GM10847 (cell line): Measurements from ENCODE around the gene TP63.

Source experiments
- POLR2A ChIP-seq: IDR thresholded peaks from 2 replicates; pipeline ENCODE4 v1.6.1; 2011; ENCODE audit not compliant: insufficient read length; ENCODE audit errors: extremely low read depth

The TP63 gene

GRCh38 chr3:189690237-189690636 lies 59.0 kb downstream of the TP63 start:
- TF ChIP-seq POLR2A = no peak

DNA sequence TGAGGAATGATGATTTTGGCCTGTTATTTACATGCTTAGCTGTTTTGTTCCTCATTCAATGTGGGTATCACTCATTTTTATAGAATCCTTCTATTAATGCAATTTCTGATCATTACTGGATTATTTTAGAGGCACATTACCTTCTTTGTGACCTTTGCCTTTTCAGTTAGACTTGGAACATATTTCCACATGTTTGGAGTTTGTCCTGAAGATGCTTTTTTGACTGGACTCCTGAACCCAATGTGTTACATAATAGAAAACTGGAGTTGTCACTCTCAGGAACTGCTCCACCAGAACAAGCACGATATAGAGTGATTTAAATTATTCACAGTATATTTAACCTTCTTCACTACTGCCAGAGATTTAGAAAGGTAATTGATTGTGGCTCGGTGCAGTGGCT lies 59.5 kb downstream of the TP63 start:
- TF ChIP-seq POLR2A = no peak

DNA sequence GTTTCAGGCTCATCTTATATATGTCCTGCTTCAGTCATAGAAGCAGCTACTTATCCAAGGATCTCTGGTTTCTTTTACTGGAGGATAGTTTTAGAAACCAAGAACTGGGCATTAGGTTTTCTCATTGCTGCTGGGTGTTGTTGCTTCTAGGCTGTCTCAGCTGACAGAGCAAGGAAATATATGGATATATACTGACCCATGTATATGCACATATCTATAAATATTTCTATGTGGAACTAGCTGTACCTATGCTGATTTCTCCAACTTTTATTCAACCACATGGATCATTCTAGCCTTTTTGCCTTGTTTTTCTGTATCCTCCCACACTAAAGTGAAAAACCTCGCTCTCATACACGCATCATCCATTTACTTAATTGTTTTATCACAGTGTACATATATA lies 64.2 kb downstream of the TP63 start:
- no peak for TF ChIP-seq POLR2A

- TF ChIP-seq POLR2A = no peak
Observed at GRCh38 chr3:189698811-189699210, 67.6 kb downstream of the TP63 start.

- TF ChIP-seq POLR2A = no peak
Observed at GRCh38 chr3:189699885-189700284, 68.7 kb downstream of the TP63 start.

GRCh38 chr3:189702066-189702646 lies 71.0 kb downstream of the TP63 start:
- no peak for TF ChIP-seq POLR2A

DNA sequence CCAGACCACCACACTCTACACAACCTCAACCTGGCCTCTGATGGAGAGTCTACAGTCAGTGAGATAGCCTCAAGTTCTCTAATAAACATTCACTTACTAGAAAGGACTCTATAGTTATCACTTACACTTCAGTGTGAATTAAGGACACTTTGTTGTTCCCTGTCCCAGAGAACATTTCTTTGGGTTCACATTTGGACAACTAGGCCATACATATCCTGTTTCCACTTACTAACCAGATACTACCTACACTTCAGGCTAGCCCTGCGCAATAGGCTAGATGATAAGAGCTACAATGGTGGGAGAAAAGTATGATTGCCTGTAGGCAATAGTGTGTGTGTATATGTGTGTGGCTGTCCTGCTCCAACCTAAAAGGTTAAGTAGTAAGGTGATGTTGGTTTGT lies 72.7 kb downstream of the TP63 start:
- no peak for TF ChIP-seq POLR2A

DNA sequence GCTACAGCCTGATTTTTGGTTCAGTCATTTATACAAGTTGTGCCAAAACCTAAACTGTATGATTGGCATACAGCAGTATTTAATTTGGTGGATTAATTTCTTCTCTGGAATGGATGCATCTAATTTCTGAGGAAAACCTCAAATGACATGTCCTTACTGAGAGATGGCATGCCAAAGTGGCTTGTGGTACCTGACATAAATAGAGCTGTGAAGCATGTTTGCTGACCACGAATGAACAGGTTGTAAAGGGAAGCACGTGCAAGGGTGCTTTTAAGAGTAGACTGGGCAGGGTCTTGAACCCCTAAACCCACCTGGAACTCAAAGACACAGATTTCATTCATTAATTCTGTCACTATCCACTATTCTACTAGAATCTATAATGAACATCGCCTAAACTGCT lies 77.2 kb downstream of the TP63 start:
- TF ChIP-seq POLR2A = no peak

DNA sequence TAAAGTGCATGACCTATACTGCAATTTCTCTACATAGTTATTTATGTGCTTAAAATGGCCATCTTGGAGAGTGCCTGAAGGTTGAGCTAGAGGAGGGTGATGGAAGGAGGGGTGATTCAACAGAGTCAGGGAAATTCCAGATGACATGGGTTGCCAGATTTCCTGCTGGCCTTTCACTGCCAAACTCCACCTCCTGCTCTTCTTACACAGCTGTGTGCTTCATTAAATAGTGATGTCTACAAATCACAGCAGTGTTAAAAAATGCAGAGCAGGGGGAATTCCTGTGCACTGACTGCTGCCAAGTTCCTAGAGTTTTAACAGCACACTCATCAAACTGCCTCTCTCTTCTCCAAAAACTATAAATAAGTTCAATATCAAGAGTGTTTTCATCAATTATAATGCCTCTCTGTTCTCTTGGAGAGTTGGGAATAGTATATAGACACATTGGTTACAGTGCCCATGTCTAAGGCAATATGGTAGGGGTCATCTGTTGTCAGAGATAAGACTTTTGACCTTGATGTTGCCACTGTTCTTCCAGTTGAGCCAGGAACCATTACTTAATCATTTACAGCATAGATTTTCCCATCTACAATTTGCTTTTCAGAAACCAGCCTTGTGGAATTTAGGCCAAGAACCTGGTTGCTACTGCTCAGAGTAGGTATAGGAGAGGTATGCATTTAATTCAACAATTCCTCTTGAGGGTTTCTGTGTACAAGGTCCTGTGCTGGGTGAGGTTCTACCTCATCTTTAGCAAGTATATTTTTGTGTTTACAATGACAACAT lies 79.6 kb downstream of the TP63 start:
- TF ChIP-seq POLR2A = no peak

DNA sequence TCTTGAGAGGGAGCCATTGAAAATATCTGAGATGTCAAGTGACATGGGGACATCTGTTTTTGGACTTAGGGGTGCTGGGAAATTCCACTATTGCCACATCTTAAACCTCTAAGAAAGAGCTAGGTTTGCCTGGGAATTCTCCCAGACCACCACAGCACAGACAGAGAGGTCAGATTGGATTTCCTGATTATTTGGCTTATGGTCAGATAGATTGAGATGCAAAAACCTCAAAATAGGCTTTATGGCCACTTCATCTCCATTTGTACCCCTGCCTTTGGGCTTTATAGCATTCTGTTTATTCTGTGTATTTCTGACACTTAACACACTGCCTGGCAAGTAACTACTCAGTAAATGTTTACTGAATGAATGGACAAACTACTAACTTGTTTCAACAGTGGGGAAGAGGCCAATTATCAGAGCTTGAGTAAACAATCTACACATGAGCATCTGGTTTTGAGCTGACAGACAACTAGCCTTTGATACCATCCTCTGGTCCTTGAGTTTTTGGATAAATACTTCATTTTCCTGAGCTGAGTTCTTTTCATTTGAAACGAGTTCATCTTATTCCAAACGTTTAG lies 81.8 kb downstream of the TP63 start:
- TF ChIP-seq POLR2A = no peak

DNA sequence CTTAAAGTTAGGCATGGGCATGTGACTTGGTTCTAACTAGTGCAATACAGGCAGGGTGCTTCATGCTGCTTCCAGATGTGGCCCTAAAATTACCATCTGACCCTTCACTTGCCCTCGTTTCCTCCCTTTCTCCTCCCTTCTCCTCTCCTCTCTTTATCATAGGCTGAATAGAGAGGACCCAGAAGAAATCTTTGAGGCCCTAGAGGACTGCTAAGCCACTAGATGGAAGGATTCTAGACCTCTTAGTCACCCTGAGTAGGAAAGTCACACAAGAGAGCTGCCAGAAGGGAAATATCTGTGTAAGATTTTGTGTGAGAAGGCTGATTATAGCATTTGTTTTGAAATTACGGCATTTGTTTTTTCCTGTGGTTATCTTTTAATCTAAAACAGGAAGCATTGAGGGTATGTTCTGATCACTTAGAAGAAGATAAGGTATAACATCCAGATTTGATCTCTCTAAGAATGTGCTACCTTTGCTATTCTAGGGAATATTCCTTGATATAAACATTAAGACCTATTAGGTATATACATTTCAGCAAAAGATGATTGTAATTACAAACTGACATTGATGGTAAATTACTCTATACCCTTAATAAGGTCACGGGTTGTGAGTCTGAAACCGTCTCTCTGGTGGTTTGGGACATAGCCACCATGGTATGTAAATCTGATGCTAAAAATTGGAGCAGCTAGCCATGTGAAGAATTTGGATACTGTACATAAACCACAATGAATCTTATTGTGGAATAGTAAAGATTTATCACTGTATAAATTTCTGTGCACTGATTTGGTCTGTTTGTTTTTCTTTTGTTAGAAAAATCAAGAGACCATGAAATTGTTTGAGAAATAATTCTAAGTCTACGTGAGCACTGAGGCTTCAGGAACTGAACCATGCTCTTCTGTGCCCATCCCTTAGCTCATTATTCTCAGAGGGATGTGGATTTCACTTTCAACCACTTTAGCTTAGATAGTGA lies 84.1 kb downstream of the TP63 start:
- TF ChIP-seq POLR2A = no peak

GRCh38 chr3:189718215-189718614 lies 87.0 kb downstream of the TP63 start:
- no peak for TF ChIP-seq POLR2A

DNA sequence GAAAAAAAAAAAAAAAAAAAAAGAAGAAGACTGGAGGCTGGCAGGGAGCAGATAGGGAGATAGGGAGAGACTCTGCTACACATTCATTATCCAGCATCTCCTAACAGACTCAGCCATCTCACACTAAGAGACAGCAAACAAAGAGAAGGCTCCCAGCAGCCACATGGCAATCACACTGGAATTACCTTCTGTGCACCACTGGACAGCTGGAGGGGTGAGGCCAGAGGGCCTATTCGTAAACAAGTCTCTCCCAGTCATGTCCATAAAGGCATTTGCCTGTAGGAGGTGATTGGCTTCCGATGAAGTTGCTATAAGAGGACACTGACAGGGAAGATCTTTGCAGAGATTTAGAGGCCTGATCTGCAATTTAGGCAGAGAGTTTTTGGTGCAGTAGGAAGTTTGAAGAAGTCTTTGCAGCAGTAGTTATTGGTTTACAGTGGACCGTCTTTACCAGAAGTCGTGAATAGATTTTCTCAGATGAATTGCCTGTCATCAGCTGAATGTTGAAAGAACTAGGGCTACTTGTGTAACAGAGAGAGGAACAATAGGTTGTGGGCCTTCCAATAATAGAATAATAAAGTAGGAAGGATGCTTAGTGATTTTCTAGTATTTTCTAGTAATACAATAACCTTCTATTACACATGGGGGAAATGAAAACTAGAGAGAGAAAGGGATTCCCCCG lies 89.7 kb downstream of the TP63 start:
- no peak for TF ChIP-seq POLR2A

DNA sequence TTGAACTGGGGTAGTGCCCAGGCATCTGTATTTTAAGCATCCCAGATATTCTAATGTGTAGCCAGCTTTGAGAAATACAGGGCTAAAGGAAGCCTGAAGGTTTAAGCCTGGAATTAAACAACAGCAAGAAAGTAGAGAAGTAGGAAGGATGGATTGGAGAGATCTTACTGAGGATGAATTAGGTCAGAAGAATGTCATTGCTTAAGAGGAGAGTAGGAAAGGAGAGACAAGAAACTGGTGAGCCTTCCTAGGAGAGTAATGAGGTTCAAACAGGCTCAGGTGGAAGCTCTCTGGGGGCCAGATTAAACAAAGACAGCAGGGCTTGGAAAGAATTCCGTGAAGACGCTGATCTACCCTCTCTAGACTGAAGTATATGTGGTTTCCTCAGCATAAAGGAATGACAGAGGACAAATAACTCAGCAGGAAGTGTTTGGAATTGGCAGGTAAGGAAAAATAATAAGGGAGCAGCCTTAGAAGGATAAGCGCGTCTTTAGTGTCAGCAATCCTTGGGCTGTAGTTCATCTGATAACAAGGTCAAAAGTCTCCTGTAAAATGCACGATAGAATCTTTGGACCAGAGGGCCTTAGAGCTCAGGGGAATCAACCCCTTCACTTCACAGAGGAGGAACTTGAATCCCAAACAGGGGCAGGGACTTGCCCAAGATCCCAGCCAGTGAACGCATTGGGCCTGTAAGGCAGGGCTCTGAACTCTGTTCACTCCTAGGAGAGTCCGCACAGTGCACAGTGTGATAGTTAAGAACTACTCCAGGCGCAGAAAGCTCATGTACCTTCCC lies 90.9 kb downstream of the TP63 start:
- no peak for TF ChIP-seq POLR2A
